OCI-LY3 (cell line): Measurements from ENCODE around the gene MYO15B.

ENCODE experiments used
- CTCF ChIP-seq: fragments of 200-600, 300-600 bp; sonication (generic); IDR thresholded peaks from 2 replicates; pipeline ENCODE4 v1.5.1; 2014; ENCODE audit warnings: antibody characterized with exemption, low read length, low read depth
- EZH2phosphoT487 ChIP-seq: fragments of 200-600 bp; shearing (Covaris generic); IDR thresholded peaks from 2 replicates; pipeline ENCODE4 v1.6.1; 2018; ENCODE audit warnings: antibody characterized with exemption, mixed run types, low read depth

GRCh38 chr17:75636381-75637142 lies 49.0 kb downstream of the MYO15B start:
- no peak for TF ChIP-seq CTCF
- TF ChIP-seq EZH2phosphoT487 = no peak
